ENCODE measurements around the gene RAI1.
"Not testable (repeated sequence)": the region's sequence is repeated elsewhere in the genome, so short reads cannot be mapped to it uniquely, and the experiment has no call there.

Gene RAI1

DNA sequence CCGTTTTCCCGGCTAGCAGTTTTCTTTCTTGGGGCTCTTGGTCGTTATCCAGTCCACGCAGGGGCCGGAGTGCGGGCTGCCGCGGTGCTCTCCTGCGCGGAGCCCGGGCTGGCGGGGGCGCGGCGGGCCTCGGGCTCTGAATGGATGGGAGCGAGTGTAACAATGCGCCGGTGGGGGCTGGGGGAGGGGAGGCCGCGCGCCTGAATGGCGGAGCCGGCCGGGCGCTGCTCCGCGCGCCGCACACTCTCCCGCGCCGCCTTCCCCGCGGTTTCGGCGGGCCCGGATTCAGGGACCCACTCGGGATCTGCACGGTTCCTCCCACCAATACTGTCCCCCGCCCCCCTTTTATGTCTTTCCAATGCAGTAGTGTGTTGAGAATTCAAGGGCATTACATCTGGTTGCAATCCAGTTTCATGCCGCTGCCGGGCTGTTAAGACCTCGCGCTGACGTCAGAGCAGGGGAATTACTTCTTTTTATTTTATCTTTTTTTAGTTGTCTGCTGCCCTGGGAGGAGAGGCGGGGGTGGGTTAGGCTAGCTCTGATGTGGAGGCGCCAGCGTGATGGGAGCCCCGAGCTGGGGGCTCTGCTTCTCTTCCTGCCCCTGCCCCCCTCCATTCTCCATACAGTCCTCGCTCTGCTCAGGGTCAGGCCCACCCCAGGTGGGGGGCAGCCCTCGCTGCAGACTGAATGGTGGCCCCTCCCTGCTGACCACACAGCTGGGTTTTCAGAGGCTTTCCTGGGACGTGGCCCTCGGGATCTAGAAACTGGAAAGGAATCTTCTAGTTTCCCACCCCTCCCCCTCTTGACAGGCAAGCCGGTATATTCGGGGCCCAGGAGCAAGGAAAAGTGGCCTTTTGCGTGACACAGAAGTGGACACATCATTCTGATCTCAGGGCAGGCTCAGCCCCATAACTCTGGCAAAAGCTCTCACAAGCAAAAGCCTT is 1.8 kb downstream of the RAI1 start:
- DNase-seq, result peak; percentile 60

DNA sequence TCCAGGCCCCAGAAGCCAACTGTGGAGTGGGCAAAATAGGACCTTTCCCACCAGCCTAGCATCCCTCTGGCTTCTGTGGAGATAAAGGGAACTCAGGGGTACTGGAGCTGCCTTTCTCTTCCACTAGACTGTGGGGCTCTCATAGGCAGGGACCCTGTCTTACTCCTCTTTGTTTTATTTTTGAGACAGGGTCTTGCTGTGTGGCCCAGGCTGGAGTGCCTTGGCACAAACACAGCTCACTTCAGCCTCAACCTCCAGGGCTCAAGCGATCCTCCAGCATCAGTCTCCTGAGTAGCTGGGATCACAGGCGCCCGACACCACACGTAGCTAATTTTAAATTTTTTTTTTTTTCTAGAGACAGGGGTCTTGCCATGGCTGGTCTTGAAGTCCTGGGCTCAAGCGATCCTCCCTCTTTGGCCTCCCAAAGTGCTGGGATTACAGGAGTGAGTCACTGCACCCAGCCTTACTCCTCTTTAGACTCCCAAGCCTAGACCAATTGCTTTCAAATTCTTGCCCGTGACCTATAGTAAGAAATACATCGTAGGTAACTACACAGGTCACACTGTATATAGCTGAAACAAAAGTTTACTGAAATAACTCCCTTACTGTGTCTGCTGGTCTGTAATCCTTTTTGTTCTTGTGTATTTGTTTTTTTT is 2.6 kb downstream of the RAI1 start:
- DNase-seq, result no peak

GRCh38 chr17:17684906-17685774 is 3.9 kb downstream of the RAI1 start:
- no peak for DNase-seq

DNA sequence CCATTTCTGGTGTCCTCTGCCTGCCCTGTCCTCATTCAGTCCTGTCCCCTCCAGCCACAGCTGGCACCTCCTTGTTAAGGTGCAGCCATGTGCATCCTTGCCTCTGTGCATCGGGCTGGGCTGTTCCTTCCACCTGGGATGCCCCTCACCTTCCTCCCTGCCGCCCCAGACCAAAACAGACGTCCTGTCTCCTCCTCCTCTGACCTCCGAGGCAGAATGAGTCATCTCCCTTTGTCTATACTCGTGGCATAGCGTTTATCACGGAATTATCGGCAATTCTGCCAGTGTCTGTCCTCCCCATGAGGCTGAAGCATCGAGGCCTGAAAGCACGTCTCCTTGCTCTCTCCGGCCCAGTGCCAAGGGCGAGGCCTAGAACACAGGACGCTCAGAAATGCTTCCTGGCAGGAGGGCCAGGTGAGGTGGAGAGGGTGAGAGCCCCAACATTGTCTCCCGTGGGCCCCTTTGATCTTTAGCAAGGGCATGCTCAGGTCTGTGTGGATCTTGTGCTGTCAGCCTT is 4.6 kb downstream of the RAI1 start:
- no peak for DNase-seq

GRCh38 chr17:17689312-17689711 is 8.1 kb downstream of the RAI1 start:
- DNase-seq, result no peak

DNA sequence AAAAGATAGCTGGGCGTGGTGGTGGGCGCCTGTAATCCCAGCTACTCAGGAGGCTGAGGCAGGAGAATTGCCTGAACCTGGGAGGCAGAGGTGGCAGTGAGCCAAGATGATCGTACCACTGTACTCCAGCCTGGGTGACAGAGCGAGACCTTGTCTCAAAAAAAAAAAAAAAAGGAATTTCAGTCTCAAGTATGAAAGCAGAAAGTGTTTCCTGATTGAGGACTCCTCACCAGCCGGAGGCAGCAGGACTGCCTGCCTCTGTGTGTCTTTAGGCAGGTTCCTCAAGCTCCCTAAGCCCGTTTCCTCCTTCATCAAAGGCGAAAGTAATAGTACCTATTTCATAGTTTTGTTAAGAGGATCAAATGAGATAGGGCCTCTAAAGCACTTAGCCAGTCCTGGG is 9.0 kb downstream of the RAI1 start:
- not testable (repeated sequence) for DNase-seq

DNA sequence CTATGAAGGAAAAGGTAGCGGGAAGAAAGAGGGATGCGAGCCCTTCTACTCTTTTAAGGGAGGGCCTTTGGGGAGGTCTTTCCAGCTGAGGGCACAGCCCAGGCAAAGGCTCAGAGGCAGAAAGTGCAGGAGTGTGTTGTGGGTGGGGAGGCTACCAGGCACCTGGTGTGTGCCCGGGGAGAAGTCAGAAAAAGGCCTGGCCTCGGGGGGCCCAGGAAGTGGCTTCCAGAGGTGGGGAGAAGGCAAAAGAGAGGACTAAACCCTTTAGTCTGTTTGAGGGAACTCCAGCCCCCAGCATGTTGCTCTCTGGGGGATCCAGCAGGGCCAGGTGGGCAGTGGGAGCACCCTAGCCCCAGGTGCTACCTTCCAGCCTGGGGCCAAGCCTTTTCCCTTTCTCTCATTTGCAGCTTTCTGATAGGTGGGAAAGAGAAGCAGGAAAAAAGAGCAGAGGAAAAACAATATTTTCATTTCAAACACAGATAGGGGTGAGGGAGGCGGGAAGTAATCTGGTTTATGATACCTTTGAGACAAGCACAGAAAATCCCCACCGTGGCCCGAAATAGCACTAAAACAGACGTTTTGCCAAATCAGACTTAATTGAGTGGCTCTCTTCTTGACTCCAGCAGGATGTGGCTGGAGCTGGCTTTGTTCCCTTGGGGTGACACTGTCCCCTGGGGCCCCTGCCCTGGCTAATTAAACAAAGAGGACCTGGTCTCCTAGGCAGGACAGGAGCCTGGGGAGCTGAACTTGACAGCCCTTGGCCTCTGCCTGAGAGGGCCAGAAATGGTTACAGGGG is 10.4 kb downstream of the RAI1 start:
- no peak for DNase-seq

DNA sequence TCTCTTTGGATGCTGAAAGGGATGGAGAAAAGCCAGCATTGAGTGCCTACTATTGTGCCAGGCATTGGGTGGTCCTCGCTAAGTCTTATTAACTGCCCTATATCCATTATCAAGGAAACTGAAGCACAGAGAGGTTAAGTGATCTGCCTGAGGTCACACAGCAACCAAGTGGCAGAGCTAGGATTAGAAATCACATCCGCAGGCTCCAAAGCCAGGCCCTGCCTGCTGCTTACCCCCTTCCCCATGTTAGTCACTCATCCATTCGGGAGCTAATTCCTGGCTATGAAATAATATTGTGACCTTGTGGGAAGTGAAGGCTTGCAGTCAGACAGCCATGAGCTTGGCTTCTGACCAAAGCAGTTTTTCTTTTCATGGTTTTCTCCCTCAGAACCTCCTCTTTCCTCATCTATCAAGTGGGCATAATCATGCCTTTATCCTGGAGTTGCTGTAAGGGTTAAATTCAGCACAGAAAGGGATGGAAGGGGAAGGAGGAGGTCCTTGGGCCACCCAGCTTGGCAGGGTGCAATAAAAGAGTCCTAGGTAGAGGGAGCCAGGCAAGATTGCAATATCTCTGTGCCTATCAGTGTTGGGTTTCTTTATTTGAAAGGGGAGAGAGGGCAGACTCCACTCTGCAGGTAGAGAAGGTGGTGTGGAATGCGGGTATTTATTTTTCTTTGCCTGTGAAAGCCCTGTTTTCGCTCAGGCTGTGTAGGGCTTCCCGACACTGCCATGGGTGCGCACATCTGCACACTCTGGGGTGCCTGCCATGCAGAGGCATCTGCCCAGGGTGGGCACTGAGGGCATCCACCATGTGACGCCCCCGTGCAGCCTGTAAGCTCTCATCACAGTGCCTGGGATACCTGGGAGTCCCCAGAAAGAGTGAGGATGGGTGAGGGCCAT is 11.3 kb downstream of the RAI1 start:
- DNase-seq, result no peak

DNA sequence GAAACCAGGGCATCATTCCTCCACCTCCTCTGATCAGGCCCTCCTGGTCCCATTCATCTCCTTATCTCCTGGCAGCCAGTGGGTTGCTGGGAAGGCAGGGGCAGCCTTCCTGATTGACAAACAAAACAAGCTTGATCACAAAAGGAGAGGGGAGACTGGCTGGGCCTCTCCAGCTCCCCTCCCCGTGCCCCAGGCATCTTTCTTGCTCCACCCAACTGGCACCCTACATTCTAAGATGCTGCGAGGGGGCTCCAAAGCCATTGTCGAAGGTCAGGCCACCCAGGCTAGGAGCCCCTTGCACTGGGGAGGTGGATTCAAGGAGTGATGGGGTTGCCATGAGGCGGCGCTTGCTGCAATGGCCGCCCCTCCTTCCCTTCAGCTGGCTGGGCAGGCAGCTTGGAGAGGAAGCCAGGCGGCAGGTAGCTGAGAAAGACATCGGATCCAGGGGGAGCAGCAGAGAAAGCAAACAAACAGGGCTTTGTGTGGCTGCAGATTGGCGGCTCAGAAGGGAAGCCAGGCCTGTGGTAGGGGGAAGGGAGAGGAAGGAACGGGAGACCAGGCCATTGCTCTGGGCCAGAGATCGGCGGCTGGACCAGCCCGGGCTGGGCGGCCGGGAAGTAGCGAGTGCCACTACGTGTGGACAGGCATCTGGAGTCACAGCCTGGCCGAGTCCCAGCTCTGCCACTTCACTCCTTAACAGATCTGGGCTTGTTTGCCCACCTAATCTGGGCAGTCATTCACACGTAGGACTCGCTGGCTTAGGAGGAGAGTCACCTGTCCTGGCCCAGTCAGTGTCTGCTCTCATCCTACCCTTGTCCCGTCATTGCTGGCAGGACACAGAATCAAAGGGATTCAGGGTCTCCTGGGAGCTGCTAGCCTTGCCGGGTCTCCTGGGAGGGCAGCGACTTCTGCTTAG is 12.3 kb downstream of the RAI1 start:
- DNase-seq, result no peak

GRCh38 chr17:17694169-17695081 is 13.2 kb downstream of the RAI1 start:
- peak; percentile 64 for DNase-seq

GRCh38 chr17:17696085-17696484 is 14.8 kb downstream of the RAI1 start:
- DNase-seq, result peak; percentile 40

- no peak for DNase-seq
These were observed 15.8 kb downstream of the RAI1 start for GRCh38 chr17:17696882-17697633.

DNA sequence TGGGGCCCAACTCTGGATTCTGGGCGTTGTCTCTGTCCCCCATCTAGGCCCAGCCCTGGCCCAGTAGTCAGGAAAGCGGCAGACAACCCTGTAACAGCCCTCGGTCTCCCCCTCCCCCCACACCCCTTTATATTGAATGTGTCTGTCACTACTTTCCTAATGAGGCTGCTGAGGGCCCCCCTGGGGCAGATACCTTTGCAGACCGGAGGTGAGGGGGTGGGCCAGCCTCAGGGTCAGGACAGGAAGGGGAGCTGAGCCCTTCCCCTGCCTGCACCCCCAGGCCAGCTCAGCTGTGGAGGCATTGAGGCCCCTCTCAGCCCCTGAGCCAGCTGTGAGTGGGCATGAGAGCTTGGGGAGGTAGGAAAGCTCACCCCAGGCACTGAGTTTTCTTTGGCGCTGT is 17.1 kb downstream of the RAI1 start:
- DNase-seq, result no peak

GRCh38 chr17:17698869-17699351 is 17.7 kb downstream of the RAI1 start:
- DNase-seq, result no peak

- DNase-seq, result no peak
These were observed 18.2 kb downstream of the RAI1 start for GRCh38 chr17:17699491-17699890.

DNA sequence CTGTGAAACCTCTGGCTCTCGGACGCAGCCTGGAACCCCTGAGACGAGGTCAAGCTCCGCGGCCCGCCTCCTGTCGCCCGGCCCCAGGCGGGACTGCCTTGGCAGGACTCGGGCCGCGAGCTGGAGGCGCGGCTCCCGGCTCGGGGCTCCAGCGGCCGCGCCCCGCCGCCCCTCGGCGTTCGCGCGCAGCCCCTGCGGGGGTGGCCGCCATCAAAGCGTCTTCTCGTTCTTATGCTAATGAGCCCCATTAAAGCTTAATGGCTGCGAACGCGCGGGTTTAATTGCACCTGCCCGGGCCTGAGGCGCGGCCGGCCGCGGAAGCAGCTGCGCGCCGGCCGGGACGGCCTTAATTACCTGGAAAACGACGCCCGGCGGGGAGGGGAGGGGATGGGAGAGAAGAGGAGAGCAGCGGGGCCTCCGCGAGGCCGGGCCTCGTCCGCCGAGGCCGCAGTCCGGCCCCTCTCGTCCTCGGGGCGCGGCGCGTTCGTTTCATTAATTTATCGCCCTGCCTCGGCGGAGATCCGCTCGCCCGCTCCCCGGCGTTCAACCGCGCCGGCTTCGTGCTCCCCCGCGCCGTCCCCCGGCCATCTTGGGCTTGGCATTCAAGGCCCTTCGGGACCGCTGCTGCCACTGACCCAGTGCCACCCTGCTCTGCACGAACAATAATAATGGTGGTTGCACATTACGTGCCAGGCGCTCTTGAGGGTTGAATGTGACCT is 19.2 kb downstream of the RAI1 start:
- no peak for DNase-seq

GRCh38 chr17:17701112-17701511 is 19.9 kb downstream of the RAI1 start:
- DNase-seq, result no peak
